H7 (cell line): Measurements from ENCODE around the gene RASL11B. TPM values are rescaled to one million over a fixed set of nuclear protein-coding genes. Genes with fewer than 3 reads are reported as not detected.

Experiments
- DNase-seq: peaks from one replicate; pipeline ENCODE4 v3.0.0; 2012
- H3K27me3 ChIP-seq: 2 replicates; pipeline ENCODE4 v1.6.0; 2011; ENCODE audit warnings: mild to moderate bottlenecking, low read length; ENCODE audit not compliant: control insufficient read depth, insufficient read depth
- H3K36me3 ChIP-seq: replicated peaks from 2 replicates; pipeline ENCODE4 v1.5.1; 2011; ENCODE audit warnings: low read length; ENCODE audit not compliant: control insufficient read depth, insufficient read depth
- H3K4me3 ChIP-seq: 2 replicates; pipeline ENCODE4 v1.5.1; 2011; ENCODE audit warnings: low read depth, mild to moderate bottlenecking, control low read depth, low read length, moderate library complexity; ENCODE audit not compliant: insufficient read depth
- total RNA-seq: library from RNA; depleted of rRNA; stranded (reverse); fragments of >200 nt; shearing (Covaris generic); gene quantifications from 2 replicates; pipeline ENCODE4 v1.2.3, GENCODE V29; 2014

Gene RASL11B
- total RNA-seq, 1 experiment from 2014 or later, result 20.6 TPM

- Histone ChIP-seq H3K4me3 (no peak overlapping the region), H3K36me3 (no peaks in the 10 kb centered on the region), H3K27me3 (no peaks in the 10 kb centered on the region)
- DNase-seq, result peak; percentile 75
Observed at GRCh38 chr4:52873861-52874343, 11.8 kb downstream of the RASL11B start.

DNA sequence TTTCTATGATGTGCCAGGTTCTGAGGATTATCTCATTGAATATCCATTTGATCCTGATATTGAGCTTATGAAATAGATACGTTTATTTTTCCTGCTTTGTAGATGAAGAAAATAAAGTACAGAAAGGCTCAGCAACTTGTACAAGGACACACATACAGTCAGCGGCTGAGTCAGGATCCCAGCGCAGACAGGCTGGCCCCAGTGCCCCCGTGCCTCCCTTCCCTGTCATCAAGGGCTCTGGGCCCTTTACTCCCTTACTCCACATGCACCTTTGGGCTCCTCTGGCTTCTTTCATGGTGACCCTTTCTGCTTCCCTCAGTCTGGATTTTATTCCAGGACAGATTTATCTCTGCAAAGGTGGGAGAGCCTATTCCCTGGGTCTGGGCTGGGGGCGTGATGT is 12.8 kb downstream of the RASL11B start:
- Histone ChIP-seq H3K27me3 (no peaks in the 10 kb centered on the region), H3K36me3 (no peaks in the 10 kb centered on the region), H3K4me3 (no peak overlapping the region)
- DNase-seq, result no peak

DNA sequence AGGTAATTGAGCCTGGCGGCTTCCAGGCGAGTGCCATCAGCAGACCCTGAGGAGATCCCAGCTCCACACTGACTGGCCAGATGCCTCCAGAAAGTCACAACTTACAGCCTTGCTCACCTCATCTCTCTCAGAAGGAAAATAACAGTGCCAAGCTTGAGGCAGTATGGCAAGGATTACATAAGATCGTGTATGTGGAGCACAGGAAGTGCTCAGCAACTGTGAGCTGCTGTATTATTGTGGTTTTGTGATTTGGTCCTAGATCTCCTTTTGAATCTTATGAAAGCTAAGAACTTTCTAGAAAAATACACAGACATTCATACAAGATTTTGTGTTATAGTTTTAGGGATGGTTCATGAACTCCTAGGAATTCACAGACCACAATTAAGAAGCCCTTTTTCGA is 14.0 kb downstream of the RASL11B start:
- H3K27me3 ChIP-seq, result no peaks in the 10 kb centered on the region
- no peak for DNase-seq
- H3K36me3 ChIP-seq, result no peaks in the 10 kb centered on the region
- H3K4me3 ChIP-seq, result no peak overlapping the region

GRCh38 chr4:52877036-52877435 is 14.9 kb downstream of the RASL11B start:
- Histone ChIP-seq H3K27me3 (no peaks in the 10 kb centered on the region), H3K36me3 (no peaks in the 10 kb centered on the region), H3K4me3 (no peak overlapping the region)
- DNase-seq, result no peak

- H3K36me3 ChIP-seq, result no peaks in the 10 kb centered on the region
- no peak overlapping the region for H3K4me3 ChIP-seq
- no peak for DNase-seq
- no peaks in the 10 kb centered on the region for H3K27me3 ChIP-seq
Observed at GRCh38 chr4:52877694-52878093, 15.6 kb downstream of the RASL11B start.

DNA sequence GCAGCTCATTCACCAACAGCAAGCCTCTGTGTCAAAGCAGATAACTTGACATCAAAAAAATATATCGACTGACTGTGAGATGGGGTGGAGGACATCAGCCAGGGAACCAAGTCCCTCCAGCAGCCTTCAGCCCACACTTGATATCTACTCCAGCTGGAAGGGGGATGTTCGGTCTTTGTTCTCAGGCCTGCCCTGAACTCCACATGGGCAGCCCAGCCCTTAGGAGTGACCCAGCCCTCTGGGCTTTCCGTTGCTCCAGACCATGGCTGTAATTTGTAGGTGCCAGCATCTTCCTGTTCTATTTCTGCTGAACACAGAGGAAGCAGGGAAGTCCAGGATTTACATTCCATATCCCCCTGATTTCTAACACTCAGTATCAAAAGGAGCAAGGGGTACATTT is 17.4 kb downstream of the RASL11B start:
- Histone ChIP-seq H3K4me3 (no peak overlapping the region), H3K27me3 (no peaks in the 10 kb centered on the region), H3K36me3 (no peaks in the 10 kb centered on the region; the same call in 1 of the 2 replicates)
- no peak for DNase-seq

DNA sequence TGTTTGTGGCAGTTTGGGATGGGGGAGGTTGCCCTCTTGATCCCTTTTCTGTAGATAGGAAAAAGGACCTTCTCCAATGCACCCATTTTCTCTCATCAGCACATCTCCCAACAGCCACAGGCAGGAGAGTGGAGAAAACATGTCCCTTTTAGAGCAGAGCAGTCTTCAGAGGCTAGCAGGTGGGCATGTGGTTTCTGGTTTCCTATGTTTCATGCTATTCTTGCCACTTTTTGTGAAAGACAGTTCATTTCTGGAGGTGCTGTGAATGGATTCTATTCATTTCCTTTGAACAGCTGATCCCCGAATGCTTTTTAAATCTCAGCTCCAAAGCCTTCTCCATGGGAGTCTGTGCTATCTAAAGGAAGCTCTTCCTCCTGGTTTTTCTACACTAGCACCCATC is 18.9 kb downstream of the RASL11B start:
- no peaks in the 10 kb centered on the region; the same call in 1 of the 2 replicates for H3K36me3 ChIP-seq
- H3K4me3 ChIP-seq, result no peak overlapping the region
- DNase-seq, result no peak
- no peaks in the 10 kb centered on the region for H3K27me3 ChIP-seq

- no peaks in the 10 kb centered on the region; the same call in 1 of the 2 replicates for H3K36me3 ChIP-seq
- no peaks in the 10 kb centered on the region for H3K27me3 ChIP-seq
- peak; percentile 62 for DNase-seq
- H3K4me3 ChIP-seq, result no peak overlapping the region
Observed at GRCh38 chr4:52883183-52883621, 21.1 kb downstream of the RASL11B start.

- H3K36me3 ChIP-seq, result no peaks in the 10 kb centered on the region; the same call in 1 of the 2 replicates
- H3K4me3 ChIP-seq, result no peak overlapping the region
- DNase-seq, result no peak
- no peaks in the 10 kb centered on the region for H3K27me3 ChIP-seq
Observed at GRCh38 chr4:52883707-52884669, 21.9 kb downstream of the RASL11B start.

- no peak for DNase-seq
Observed at GRCh38 chr4:52884994-52885393, 22.9 kb downstream of the RASL11B start.

DNA sequence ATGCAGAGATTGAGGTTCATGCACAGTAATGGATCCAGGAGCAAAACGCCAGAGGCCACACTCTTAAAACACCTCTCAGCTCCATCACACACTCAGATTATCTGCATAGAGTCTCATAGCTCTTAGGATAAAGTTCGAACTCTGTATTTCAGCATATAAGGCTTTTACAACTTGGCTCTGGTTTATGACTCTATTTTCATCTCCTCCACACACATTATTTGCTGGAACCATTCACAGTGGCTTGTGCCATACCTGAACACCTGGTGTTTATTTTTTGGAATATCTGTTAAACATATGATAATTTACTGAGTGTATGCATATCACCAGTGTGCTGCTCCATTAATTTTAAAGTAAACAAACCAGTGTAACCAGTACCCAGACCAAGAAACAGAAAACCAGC is 27.2 kb downstream of the RASL11B start:
- H3K27me3 ChIP-seq, result no peaks in the 10 kb centered on the region
- DNase-seq, result no peak
- H3K4me3 ChIP-seq, result no peak overlapping the region
- no peaks in the 10 kb centered on the region for H3K36me3 ChIP-seq

More at GRCh38 chr4:52884994-52885393, 22.9 kb downstream of the RASL11B start:
- Histone ChIP-seq H3K36me3 (no peaks in the 10 kb centered on the region; the same call in 1 of the 2 replicates), H3K4me3 (no peak overlapping the region), H3K27me3 (no peaks in the 10 kb centered on the region)

GRCh38 chr4:52889778-52890520 is 27.8 kb downstream of the RASL11B start:
- no peak overlapping the region for H3K4me3 ChIP-seq
- H3K36me3 ChIP-seq, result no peaks in the 10 kb centered on the region
- no peak for DNase-seq
- no peaks in the 10 kb centered on the region for H3K27me3 ChIP-seq

- no peaks in the 10 kb centered on the region for H3K27me3 ChIP-seq
- no peaks in the 10 kb centered on the region for H3K36me3 ChIP-seq
- H3K4me3 ChIP-seq, result no peak overlapping the region
Observed at GRCh38 chr4:52890521-52890791, 28.3 kb downstream of the RASL11B start.

GRCh38 chr4:52891743-52892142 is 29.6 kb downstream of the RASL11B start:
- DNase-seq, result no peak
- H3K4me3 ChIP-seq, result no peak overlapping the region
- H3K36me3 ChIP-seq, result no peaks in the 10 kb centered on the region
- H3K27me3 ChIP-seq, result no peaks in the 10 kb centered on the region

More at GRCh38 chr4:52890521-52890791, 28.3 kb downstream of the RASL11B start:
- no peak for DNase-seq

DNA sequence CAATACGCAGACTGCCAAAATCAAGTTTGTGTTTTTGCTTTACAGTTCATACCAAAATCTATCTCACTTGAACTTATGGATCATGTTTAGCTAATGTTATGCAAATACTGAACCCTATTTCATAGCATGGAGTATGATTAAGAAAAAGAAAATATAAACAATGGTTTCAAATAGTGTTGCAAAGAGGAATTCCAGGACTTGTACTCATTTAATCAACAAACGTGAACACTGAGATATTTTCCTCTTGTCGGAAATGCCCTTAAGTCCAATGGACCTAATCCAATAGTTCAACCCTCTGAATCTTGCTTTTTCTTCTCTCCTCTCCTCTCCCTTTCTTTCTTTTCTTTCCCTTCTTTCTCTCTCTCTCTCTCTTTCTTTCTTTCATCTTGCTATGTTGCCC is 30.8 kb downstream of the RASL11B start:
- Histone ChIP-seq H3K36me3 (no peaks in the 10 kb centered on the region), H3K4me3 (no peak overlapping the region), H3K27me3 (no peaks in the 10 kb centered on the region)
- DNase-seq, result no peak
